Measurements from ENCODE around the gene TMEM181. TPM values are rescaled to one million over a fixed set of nuclear protein-coding genes. Genes with fewer than 3 reads are reported as not detected.

Gene TMEM181
- polyA plus RNA-seq, 1 of the 3 experiments (the other 2 are of a cell fraction), result 19.5 TPM

- no peak for TF ChIP-seq NFIC (IDR thresholded peaks at IDR 0.05; ENCODE audit: borderline replicate concordance)
Measured at GRCh38 chr6:158567152-158567551, 7.3 kb downstream of the TMEM181 start (continued).

- CTCF ChIA-PET, result interaction anchor here (1.0 to 1.7 kb wide), 4 partner anchors 27 to 354 kb away, joined by 3 to 5 read pairs (median 4); no protein-coding TSS in a partner anchor
- POLR2A ChIA-PET, result no interaction called here
- H3K9me2 ChIP-seq, result no peaks in the 10 kb centered on the region
Measured at GRCh38 chr6:158567871-158568401, 8.0 kb downstream of the TMEM181 start.

More at GRCh38 chr6:158567871-158568401, 8.0 kb downstream of the TMEM181 start:
- no peak for DNase-seq
- Histone ChIP-seq H3F3A (replicated peaks; ENCODE audit: insufficient read depth) (no peaks in the 10 kb centered on the region), H3K36me3 (replicated peaks in 1 of 2; ENCODE audit: control insufficient read depth in 1 of 2, insufficient read depth in 2 of 2, low read length in 1 of 2) (no peaks in the 10 kb centered on the region), H3K27me3 (ENCODE audit: insufficient read depth) (no peaks in the 10 kb centered on the region), H3K4me2 (no peak overlapping the region), H3K4me1 (ENCODE audit: control insufficient read depth in 1 of 2, insufficient read depth in 2 of 2, low read depth in 1 of 2, low read length in 1 of 2) (peaks cover 0 to 3% of the 10 kb centered on the region in 2 experiments; a peak in 1 of 4 replicates), H3K4me3 (ENCODE audit: low read depth in 2 of 2, low read length in 1 of 2) (no peak overlapping the region), H3K79me2 (ENCODE audit: insufficient read depth) (peaks cover 81% of the 10 kb centered on the region), H3K9me3 (no peaks in the 10 kb centered on the region), H3K9ac (no peak overlapping the region), H4K20me1 (ENCODE audit: insufficient read depth) (peaks cover 64% of the 10 kb centered on the region), H2AFZ (ENCODE audit: low read depth) (no peak overlapping the region), H3K27ac (ENCODE audit: low read depth in 2 of 2, low read length in 1 of 2) (no peak overlapping the region)
- TF ChIP-seq EP300 (IDR thresholded peaks at IDR 0.05; ENCODE audit: borderline replicate concordance in 1 of 2, low read depth in 1 of 2, low read length in 1 of 2), result no peak
- TF ChIP-seq REST (IDR thresholded peaks at IDR 0.05; ENCODE audit: low read depth, low read length), result no peak
- no peak for TF ChIP-seq CTCF (IDR thresholded peaks at IDR 0.05)
- no peak for TF ChIP-seq RCOR1 (IDR thresholded peaks at IDR 0.05; ENCODE audit: low read length)
- no peak for TF ChIP-seq EZH2phosphoT487 (IDR thresholded peaks at IDR 0.05; ENCODE audit: borderline replicate concordance, low read depth)
- no peak for TF ChIP-seq RXRA (IDR thresholded peaks at IDR 0.05; ENCODE audit: borderline replicate concordance, low read depth)
- TF ChIP-seq GABPA (IDR thresholded peaks at IDR 0.05; ENCODE audit: low read depth), result no peak
- TF ChIP-seq FOXJ3 (CRISPR knock-in tag; IDR thresholded peaks at IDR 0.05), result no peak
- TF ChIP-seq IRF3 (IDR thresholded peaks at IDR 0.05; ENCODE audit: low read depth, low read length), result no peak
- no peak for TF ChIP-seq MXI1 (IDR thresholded peaks at IDR 0.05; ENCODE audit: low read depth, low read length)
- TF ChIP-seq RFX5 (IDR thresholded peaks at IDR 0.05; ENCODE audit: low read length), result no peak
- no peak for TF ChIP-seq ELF1 (IDR thresholded peaks at IDR 0.05)
- TF ChIP-seq TAF1 (IDR thresholded peaks at IDR 0.05; ENCODE audit: borderline replicate concordance, low read depth, low read length), result no peak
- TF ChIP-seq USF1 (IDR thresholded peaks at IDR 0.05; ENCODE audit: borderline replicate concordance, low read depth), result no peak
- no peak for TF ChIP-seq POLR2AphosphoS5 (IDR thresholded peaks at IDR 0.05; ENCODE audit: low read depth, low read length)
- no peak for TF ChIP-seq USF2 (IDR thresholded peaks at IDR 0.05; ENCODE audit: borderline replicate concordance, low read depth, low read length)
- no peak for TF ChIP-seq ZBTB33 (IDR thresholded peaks at IDR 0.05; ENCODE audit: borderline replicate concordance, low read depth)
- no peak for TF ChIP-seq MEF2A (IDR thresholded peaks at IDR 0.05; ENCODE audit: borderline replicate concordance, low read depth)
- TF ChIP-seq SMC3 (IDR thresholded peaks at IDR 0.05; ENCODE audit: low read depth, low read length), result no peak
- no peak for TF ChIP-seq JUND (IDR thresholded peaks at IDR 0.05)
- WGBS (ENCODE audit: low lambda C conversion rate), result 95% methylated on average over 12 of the region's 12 CpGs
